GM19193 (cell line): ENCODE results near the gene CACNG6.

Source experiments
- POLR2A ChIP-seq: IDR thresholded peaks from 4 replicates; pipeline ENCODE4 v1.6.1; 2011; ENCODE audit not compliant: insufficient read depth, insufficient read length; ENCODE audit errors: extremely low read depth

Gene CACNG6

DNA sequence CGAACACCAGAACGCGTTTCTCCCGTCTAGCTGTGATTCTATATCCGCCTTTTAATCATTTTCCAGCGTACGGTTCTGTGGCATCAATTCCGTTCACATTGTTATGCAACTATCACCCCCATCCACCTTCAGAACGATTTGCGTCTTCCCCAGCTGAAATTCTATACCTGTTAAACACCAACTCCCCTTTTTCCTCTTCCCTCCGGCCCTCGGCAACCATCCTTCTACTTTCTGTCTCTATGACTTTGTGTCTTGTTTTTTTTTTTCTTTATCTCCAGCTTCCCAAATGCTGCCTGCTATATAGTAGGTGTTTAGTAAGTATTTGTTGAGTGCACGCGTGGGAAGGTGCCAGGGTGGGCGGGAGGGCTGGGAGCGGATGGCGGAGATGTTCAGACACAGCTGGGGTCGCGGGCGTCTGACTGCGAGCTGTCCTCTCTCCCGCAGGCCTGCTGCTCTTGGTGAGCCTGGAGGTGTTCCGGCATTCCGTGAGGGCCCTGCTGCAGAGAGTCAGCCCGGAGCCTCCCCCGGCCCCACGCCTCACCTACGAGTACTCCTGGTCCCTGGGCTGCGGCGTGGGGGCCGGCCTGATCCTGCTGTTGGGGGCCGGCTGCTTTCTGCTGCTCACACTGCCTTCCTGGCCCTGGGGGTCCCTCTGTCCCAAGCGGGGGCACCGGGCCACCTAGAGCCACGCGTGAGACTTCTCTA, 20.2 kb downstream of the CACNG6 start:
- TF ChIP-seq POLR2A = no peak

DNA sequence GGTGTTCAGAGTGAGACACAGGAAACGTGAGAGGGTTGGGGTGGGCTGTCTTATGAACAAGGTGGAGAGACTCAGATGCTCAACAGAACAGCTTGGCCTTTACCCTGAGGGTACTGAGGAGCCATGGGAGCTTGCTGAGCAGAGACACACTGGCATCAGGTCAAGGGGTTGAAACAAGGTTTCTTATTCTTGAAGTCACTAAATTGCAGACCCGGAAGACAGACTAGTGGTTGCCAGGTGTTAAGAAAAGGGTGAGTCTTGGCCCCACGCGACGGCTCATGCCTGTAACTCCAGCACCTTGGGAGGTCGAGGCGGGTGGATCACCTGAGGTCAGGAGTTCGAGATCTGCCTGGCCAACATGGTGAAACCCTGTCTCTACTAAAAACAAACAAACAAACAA, 22.4 kb downstream of the CACNG6 start:
- no peak for TF ChIP-seq POLR2A

DNA sequence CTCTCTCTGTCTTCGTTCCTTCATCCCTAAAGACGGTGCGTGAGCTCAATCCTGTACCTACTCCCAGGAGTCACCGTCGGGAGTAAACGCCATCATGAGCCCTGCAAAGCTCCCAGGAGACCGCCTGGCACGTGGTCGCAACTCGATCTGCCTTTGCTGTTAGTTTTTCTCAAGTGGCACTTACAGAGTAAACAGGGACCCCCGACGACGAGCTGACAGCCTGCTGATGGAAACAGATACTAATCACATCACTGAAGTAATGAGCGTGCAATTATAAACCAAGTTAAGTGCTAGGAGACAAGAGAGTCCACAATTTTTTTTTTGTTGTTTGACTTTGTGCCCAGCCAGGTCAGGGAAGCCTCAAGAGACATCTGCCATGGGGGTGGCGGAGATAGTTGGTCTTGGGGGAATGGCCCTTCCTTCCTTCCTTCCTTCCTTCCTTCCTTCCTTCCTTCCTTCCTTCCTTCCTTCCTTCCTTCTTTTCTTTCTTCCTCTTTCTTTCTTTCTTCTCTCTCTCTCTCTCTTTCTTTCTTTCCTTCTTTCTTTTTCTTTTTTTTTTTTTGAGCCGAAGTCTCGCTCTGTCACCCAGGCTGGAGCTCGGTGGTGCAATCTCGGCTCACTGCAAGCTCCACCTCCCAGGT, 23.6 kb downstream of the CACNG6 start:
- TF ChIP-seq POLR2A = no peak

- TF ChIP-seq POLR2A = no peak
Observed at GRCh38 chr19:54017261-54017660, 25.8 kb downstream of the CACNG6 start.

- TF ChIP-seq POLR2A = no peak
Observed at GRCh38 chr19:54021363-54021762, 29.9 kb downstream of the CACNG6 start.

DNA sequence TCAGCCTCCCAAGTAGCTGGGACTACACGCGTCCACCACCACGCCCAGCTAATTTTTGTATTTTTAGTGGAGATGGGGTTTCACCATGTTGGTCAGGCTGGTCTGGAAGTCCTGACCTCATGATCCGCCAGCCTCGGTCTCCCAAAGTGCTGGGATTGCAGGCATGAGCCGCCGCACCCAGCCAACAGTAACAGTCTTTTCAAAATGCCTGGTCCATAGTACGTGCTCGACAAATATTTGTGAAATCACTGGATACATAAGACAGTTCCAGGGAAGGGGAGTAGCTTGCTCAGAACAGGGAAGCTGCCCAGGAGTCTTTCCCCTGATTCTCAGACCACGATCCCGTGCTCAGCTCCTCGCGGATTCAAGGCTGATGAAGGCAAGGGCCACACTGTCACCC, 30.5 kb downstream of the CACNG6 start:
- TF ChIP-seq POLR2A = no peak

- no peak for TF ChIP-seq POLR2A
Observed at GRCh38 chr19:54023191-54023590, 31.8 kb downstream of the CACNG6 start.

DNA sequence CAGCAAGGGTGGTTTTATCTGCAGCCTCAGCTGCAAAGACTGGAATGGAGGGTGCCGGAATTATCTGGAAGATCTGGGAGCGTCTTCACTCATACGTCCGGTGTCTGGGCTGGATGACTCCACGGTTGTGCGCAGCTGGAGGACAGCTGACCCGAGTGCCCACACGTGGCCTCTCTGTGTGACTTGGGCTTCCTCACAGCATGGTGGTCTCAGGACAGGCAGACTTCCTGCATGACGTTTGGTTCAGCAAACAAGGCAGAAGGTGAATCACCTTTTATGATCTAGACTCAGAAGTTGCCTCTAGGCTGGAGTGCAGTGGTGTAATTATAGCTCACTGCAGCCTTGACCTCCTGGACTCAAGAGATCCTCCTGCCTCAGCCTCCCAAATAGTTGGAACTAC, 33.2 kb downstream of the CACNG6 start:
- TF ChIP-seq POLR2A = no peak

GRCh38 chr19:54026656-54027055, 35.2 kb downstream of the CACNG6 start:
- TF ChIP-seq POLR2A = no peak

DNA sequence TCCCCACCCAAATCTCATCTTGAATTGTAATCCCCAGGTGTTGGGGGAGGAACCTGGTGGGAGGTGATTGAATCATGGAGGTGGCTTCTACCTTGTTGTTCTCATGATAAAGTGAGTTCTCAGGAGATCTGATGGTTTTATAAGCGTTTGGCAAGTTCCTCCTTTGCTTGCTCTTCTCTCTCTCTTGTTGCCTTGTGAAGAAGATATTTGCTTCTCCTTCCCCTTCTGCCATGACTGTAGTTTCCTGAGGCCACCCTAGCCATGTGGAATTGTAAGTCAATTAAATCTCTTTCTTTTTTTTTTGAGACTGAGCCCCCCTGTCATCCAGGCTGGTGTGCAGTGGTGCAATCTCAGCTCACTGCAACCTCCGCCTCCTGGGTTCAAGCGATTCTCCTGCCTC, 37.9 kb downstream of the CACNG6 start:
- TF ChIP-seq POLR2A = no peak

GRCh38 chr19:54029930-54030490, 38.6 kb downstream of the CACNG6 start:
- no peak for TF ChIP-seq POLR2A

GRCh38 chr19:54030895-54031586, 39.6 kb downstream of the CACNG6 start:
- no peak for TF ChIP-seq POLR2A

DNA sequence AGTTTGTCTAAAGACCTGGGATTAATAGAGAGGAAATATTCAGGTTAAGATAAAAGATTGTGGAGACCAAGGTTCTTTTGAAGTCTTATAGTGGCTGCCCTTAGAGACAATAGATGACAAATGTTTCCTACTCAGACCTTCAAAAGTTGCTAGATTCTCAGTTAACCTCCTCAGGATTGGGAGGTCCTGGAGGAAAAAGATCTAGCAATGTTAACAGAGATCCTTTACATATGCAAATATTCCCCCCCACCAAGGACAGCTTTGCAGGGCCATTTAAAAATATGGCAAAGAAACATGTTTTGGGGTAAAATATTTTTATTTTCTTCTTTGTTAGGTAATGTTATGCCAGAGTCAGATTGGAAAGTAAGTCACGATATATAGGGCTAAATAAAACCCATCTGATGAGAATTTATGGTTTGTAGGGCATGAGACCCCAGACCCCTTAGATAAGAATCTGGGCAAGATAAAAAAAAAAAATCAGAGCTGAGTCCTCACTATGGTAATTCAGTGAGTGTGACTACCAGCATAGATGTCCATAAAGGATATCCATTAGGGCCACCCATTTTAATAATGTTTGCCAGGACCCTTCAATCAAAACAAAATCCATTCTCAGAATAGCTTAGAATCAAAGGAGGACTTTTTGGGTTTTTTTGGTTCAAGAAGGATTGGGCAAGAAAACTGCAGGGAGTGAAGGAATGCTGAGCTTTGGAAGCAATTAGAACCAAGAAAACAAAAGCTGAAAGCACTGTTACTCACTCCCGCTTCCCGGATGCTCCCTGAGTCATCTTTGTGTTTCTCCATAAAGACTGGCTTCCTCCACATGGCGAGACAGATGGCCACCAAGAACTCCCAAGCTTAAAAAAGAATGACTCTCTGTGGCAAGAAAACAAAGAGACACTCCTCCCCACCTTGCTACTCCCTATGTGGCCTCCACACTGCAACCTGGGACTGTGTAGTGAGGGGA, 44.1 kb downstream of the CACNG6 start:
- no peak for TF ChIP-seq POLR2A

DNA sequence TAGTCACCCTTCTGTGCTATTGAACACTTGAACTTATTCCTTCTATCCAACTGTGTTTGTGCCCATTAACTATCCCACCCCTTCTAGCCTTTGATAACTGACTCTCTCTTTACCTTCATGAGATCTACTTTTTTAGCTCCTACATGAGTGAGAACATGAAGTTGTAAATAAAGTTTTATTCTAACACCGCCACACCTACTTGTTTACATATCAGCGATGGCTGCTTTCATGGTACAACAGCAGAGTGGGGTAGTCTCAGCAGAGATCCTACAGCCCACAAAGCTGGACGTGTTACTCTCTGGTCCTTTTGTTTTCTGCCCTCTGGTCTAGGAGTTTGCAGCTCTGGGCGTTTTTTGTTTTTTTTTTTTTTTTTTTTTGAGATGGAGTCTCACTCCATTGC, 48.6 kb downstream of the CACNG6 start:
- TF ChIP-seq POLR2A = no peak

DNA sequence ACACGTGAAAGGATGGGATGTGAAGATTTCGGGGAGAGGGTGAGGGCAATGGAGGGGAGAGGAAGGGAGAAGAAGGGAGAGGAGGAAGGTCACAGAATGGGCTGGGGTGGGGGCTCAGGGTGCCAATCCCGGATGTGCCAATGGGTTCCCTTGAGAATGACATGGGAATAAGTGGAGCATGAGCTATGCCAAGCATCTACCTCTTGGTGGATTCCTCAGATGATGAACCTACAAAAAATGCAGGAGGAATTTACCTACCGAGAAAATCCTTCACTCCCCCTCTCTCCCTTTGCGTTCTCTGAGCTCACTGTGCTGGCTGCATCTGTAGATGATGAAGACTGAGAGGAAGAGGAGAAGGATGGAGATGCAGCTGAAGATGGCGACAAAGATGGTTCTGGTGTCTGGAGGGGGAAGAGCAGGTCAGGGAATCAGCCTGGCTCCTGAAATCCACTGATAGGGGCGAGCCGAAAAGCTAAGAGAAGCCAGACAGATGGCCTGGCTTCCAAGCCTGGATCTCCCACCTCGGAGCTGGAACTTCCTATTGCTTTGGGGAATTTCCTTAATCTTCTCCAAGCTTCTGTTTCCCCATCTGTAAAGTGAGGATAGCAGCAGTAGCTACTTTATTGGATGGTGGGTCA, 50.7 kb downstream of the CACNG6 start:
- TF ChIP-seq POLR2A = no peak

DNA sequence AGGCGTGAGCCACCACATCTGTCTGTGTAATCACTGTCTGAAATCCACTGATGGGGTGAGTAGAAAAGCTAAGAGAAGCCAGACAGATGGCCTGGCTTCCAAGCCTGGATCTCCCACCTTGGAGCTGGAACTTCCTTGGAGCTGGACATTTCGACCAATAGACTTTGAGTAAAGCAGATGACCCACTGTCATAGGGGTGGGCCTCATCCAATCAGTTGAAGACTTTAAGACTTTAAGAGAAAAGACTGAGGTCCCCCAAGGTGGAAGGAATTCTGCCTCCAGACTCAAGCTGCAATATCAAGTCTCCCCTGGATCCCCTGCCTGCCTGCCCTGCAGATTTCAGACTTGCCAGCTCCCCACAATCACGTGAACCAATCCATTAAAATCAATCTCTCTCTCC, 51.6 kb downstream of the CACNG6 start:
- no peak for TF ChIP-seq POLR2A
